ENCODE results near the gene PMM1. TPM values are rescaled to one million over a fixed set of nuclear protein-coding genes. Genes with fewer than 3 reads are reported as not detected.

PMM1 gene
- total and polyA plus RNA-seq, 2 donors (not counting 3 experiments of a cell fraction or from before 2014, with no cell fraction given) = 14.6 to 31.7 TPM

DNA sequence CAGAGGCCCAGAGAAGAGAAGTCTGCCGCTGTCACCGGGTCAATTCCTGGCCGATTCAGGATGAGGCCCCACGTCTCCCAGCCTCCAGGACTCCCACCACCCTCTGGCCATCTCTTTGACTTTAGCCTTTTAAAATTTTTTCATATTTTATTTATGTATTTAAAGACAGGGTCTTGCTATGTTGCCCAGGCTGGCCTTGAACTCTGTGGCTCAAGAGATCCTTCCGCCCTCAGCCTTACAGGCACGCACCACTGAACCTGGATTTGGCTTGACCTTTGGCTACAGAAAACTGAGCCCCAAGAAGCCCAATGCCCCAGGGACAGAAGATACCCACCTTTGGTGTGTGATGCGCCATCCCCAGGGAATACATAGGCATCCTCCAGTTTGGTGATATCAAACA, 49.3 kb downstream of the PMM1 start:
- H3K27me3 ChIP-seq (ENCODE audit: control insufficient read depth in 2 of 2, insufficient read depth in 2 of 2, low read length in 2 of 2) = no peaks in the 10 kb centered on the region
- peaks cover 0 to 9% of the 10 kb centered on the region in 2 experiments for H3K36me3 ChIP-seq (ENCODE audit: control insufficient read depth in 2 of 2, extremely low read depth in 1 of 2, insufficient read depth in 2 of 2, low read length in 2 of 2)
- H4K20me1 ChIP-seq (replicated peaks; ENCODE audit: control insufficient read depth, extremely low read depth, insufficient read depth, low read length) = no peaks in the 10 kb centered on the region
- no TSS peak for BruUV-seq (replicated peaks)
- H3K4me1 ChIP-seq (ENCODE audit: control insufficient read depth, extremely low read depth, insufficient read depth, low read length) = peaks cover 11% of the 10 kb centered on the region
- CTCF ChIA-PET = interaction anchor here (1.0 to 1.2 kb wide), 2 partner anchors 14 to 137 kb away, joined by 3 read pairs; no protein-coding TSS in a partner anchor
- H3K4me3 ChIP-seq (replicated peaks in 1 of 3; ENCODE audit: insufficient read depth in 1 of 3, low read depth in 1 of 3, low read length in 3 of 3) = no peak overlapping the region
- no peak overlapping the region for H3K27ac ChIP-seq (ENCODE audit: insufficient read depth, low read depth, low read length)
- dilution Hi-C loops (cut with MboI; ENCODE audit: extremely low pct_ligation_motif_present, low sequenced_read_pairs) (no loop called here), intact Hi-C loops (cut with micrococcal nuclease) (no loop called here)
- H2AFZ ChIP-seq (ENCODE audit: low read depth, low read length) = no peak overlapping the region
- H3K4me2 ChIP-seq (ENCODE audit: insufficient read depth, low read length) = no peak overlapping the region
- POLR2A ChIA-PET = interaction anchor here (1.4 kb wide), 1 partner anchor 17 kb away, joined by 4 read pairs; no protein-coding TSS in a partner anchor
- H3K9me3 ChIP-seq (replicated peaks; ENCODE audit: control insufficient read depth, insufficient read depth, low read length) = no peaks in the 10 kb centered on the region
- FAIRE-seq (no peak), DNase-seq (ENCODE audit: low read depth, low spot score) (no peak)
- H3K79me2 ChIP-seq (ENCODE audit: control insufficient read depth, insufficient read depth, low read length) = peaks cover 42% of the 10 kb centered on the region
- no peak overlapping the region for H3K9ac ChIP-seq (replicated peaks; ENCODE audit: extremely low read depth, insufficient read depth, low read length)
- TF ChIP-seq POLR2A (IDR thresholded peaks at IDR 0.05; ENCODE audit: low read depth, low read length) (no peak), EZH2 (IDR thresholded peaks at IDR 0.05; ENCODE audit: borderline replicate concordance, low read depth, low read length, severe bottlenecking) (no peak), POLR2AphosphoS5 (IDR thresholded peaks at IDR 0.05; ENCODE audit: insufficient read depth, low read depth, low read length) (no peak), MYC (IDR thresholded peaks at IDR 0.05; ENCODE audit: low read depth, low read length) (no peak), JUN (IDR thresholded peaks at IDR 0.05; ENCODE audit: borderline replicate concordance, insufficient read depth, insufficient read length, low read depth) (no peak), GATA2 (IDR thresholded peaks at IDR 0.05; ENCODE audit: insufficient read depth, insufficient read length, low read depth, low read length) (no peak), FOS (IDR thresholded peaks at IDR 0.05; ENCODE audit: borderline replicate concordance, insufficient read depth, low read length) (no peak)
- TF ChIP-seq, protein P1, sequence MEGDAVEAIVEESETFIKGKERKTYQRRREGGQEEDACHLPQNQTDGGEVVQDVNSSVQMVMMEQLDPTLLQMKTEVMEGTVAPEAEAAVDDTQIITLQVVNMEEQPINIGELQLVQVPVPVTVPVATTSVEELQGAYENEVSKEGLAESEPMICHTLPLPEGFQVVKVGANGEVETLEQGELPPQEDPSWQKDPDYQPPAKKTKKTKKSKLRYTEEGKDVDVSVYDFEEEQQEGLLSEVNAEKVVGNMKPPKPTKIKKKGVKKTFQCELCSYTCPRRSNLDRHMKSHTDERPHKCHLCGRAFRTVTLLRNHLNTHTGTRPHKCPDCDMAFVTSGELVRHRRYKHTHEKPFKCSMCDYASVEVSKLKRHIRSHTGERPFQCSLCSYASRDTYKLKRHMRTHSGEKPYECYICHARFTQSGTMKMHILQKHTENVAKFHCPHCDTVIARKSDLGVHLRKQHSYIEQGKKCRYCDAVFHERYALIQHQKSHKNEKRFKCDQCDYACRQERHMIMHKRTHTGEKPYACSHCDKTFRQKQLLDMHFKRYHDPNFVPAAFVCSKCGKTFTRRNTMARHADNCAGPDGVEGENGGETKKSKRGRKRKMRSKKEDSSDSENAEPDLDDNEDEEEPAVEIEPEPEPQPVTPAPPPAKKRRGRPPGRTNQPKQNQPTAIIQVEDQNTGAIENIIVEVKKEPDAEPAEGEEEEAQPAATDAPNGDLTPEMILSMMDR (IDR thresholded peaks at IDR 0.05; ENCODE audit: extremely low read depth in 1 of 2, insufficient read depth in 1 of 2, low read depth in 1 of 2, low read length in 2 of 2) = no peak
- TF ChIP-seq, protein P2, sequence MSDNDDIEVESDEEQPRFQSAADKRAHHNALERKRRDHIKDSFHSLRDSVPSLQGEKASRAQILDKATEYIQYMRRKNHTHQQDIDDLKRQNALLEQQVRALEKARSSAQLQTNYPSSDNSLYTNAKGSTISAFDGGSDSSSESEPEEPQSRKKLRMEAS (IDR thresholded peaks at IDR 0.05; ENCODE audit: insufficient read depth, insufficient read length) = no peak
- no peaks in the 10 kb centered on the region for H3K9me1 ChIP-seq (replicated peaks; ENCODE audit: control insufficient read depth, extremely low read depth, insufficient read depth, low read length)

Measured in endothelial cell of umbilical vein (primary cell).